Activated T-cell treated with anti-CD3 and anti-CD28 coated beads, Interleukin-2, amount 50 U/mL, for 24 hours (primary cell): ENCODE measurements around the gene PIGW.

Experiments used
- DNase-seq: peaks from one replicate; pipeline ENCODE4 v3.0.0-alpha.2; 2020
- H3K27ac Mint-ChIP-seq: 2 replicates; pipeline ENCODE4 v1.8.0; 2020; ENCODE audit warnings: mild to moderate bottlenecking, mixed read lengths
- H3K27me3 Mint-ChIP-seq: 2 replicates; pipeline ENCODE4 v1.8.0; 2020; ENCODE audit warnings: mixed read lengths
- H3K36me3 Mint-ChIP-seq: 2 replicates; pipeline ENCODE4 v1.8.0; 2020; ENCODE audit warnings: low read depth, mixed read lengths
- H3K4me1 Mint-ChIP-seq: 2 replicates; pipeline ENCODE4 v1.8.0; 2020; ENCODE audit warnings: low read depth, mixed read lengths
- H3K4me3 Mint-ChIP-seq: 2 replicates; pipeline ENCODE4 v1.8.0; 2020; ENCODE audit warnings: mild to moderate bottlenecking, moderate library complexity, mixed read lengths
- H3K9me3 Mint-ChIP-seq: 2 replicates; pipeline ENCODE4 v1.8.0; 2020; ENCODE audit warnings: mixed read lengths

PIGW gene, protein sequence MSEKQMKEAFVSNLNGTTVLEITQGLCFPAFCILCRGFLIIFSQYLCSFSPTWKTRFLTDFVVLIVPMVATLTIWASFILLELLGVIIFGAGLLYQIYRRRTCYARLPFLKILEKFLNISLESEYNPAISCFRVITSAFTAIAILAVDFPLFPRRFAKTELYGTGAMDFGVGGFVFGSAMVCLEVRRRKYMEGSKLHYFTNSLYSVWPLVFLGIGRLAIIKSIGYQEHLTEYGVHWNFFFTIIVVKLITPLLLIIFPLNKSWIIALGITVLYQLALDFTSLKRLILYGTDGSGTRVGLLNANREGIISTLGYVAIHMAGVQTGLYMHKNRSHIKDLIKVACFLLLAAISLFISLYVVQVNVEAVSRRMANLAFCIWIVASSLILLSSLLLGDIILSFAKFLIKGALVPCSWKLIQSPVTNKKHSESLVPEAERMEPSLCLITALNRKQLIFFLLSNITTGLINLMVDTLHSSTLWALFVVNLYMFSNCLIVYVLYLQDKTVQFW

DNA sequence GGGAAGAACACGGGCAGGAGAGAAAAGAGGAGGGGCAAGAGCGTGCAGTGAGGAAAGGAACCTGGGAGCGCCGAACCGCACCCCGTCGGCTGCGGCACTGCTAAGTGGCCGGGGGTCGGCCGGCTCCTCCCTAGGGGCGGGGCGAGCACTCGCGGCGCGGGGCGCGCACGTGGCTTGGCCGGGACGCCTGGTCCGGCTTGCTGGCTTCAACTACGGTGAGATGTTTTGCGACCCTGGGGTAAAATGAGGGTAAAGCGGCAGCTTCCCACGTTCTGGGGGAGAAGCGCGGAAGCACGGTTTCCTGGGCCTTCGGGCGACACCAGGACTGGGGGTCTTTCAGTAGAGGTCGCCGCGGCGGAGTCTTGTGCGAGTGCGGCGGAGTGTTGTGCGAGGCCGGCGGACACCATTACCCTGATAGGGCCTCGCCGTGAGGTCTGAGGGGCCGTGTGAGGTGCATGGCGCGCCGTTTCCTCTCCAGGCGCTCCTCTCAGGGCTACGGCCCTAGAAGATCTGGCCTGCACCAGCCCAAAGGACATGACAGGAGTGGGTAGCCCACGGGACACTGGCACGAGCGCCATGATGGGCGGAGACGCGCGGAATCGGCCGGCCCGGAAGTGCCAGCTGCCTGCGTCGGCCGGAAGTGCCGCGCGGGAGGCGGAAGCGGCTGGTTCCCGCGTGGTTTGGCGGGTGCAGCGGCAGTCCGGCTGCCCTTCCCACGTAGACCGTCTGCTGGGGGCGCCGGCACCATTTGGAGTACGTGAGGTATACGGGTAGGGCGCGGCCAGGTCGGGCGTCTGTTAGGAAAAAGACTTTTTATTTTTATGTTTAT, at the start of gene PIGW, which contains the start of gene MYO19:
Gene PIGW, plus strand, starts transcription at position 148 of the 829 bp plus-strand sequence. CDS start 2,115 bp downstream, outside the sequence.
Gene MYO19, minus strand, starts transcription at position 29 of the 829 bp plus-strand sequence. CDS start 2,330 bp downstream, outside the sequence.
- H3K9me3 Mint-ChIP-seq = no peaks in the 10 kb centered on the region
- H3K27ac Mint-ChIP-seq = peak within 1 kb of the TSS; percentile 100
- H3K4me1 Mint-ChIP-seq = peaks cover 55% of the 10 kb centered on the region
- peak within 1 kb of the TSS; percentile 98 for H3K4me3 Mint-ChIP-seq
- DNase-seq = peak; percentile 95
- H3K27me3 Mint-ChIP-seq = no peaks in the 10 kb centered on the region
- peaks cover 91% of the 10 kb centered on the region for H3K36me3 Mint-ChIP-seq

DNA sequence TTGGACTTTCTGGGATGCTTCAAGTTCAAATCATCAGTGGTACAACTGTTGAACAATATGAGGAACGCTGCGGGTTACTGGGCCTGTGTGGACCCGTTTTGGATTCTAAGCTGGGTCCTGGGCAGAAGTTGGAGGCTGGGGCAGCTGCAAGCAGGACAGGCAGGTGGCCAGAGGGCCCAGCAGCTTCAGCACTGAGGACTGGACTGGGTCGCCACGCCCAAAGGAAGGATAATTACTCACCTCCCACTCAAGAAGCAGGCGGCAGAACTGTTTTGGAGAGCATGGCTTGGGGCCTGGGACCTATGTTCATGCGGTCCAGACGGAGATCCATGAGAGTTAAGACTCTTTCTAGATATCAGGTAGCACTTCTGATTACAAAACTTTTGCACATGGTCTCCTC, 49.8 kb upstream of the PIGW start:
- Mint-ChIP-seq H3K4me1 (peaks cover 48% of the 10 kb centered on the region), H3K27ac (no peak overlapping the region), H3K27me3 (peaks cover 19% of the 10 kb centered on the region), H3K9me3 (no peaks in the 10 kb centered on the region), H3K36me3 (peaks cover 22% of the 10 kb centered on the region), H3K4me3 (peak overlapping the region; percentile 44)
- DNase-seq = no peak

DNA sequence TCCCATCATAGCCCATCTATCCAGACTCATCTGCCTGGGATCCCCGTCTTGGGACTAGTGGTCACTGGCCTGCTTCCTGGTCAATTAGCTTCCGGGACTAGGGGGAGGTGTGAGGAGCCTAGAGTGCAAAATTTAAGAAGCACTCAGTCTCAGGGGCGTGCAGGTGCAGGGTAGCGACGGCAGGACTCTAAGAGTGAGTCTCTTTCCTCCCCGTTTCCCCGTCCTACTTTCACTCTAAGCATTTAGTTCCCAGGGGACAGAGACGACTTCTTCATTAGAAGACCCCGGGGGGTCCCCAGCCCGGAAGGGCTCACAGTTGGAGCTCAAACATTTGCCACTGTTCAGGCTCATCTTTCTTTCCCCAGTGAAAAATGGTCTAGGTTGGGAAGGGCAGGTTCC, 49.0 kb upstream of the PIGW start:
- peak overlapping the region; percentile 98 for H3K4me3 Mint-ChIP-seq
- H3K9me3 Mint-ChIP-seq = no peaks in the 10 kb centered on the region
- H3K4me1 Mint-ChIP-seq = peaks cover 52% of the 10 kb centered on the region
- H3K27me3 Mint-ChIP-seq = peaks cover 15% of the 10 kb centered on the region
- no peak for DNase-seq
- H3K36me3 Mint-ChIP-seq = peaks cover 26% of the 10 kb centered on the region
- H3K27ac Mint-ChIP-seq = peak overlapping the region; percentile 99

DNA sequence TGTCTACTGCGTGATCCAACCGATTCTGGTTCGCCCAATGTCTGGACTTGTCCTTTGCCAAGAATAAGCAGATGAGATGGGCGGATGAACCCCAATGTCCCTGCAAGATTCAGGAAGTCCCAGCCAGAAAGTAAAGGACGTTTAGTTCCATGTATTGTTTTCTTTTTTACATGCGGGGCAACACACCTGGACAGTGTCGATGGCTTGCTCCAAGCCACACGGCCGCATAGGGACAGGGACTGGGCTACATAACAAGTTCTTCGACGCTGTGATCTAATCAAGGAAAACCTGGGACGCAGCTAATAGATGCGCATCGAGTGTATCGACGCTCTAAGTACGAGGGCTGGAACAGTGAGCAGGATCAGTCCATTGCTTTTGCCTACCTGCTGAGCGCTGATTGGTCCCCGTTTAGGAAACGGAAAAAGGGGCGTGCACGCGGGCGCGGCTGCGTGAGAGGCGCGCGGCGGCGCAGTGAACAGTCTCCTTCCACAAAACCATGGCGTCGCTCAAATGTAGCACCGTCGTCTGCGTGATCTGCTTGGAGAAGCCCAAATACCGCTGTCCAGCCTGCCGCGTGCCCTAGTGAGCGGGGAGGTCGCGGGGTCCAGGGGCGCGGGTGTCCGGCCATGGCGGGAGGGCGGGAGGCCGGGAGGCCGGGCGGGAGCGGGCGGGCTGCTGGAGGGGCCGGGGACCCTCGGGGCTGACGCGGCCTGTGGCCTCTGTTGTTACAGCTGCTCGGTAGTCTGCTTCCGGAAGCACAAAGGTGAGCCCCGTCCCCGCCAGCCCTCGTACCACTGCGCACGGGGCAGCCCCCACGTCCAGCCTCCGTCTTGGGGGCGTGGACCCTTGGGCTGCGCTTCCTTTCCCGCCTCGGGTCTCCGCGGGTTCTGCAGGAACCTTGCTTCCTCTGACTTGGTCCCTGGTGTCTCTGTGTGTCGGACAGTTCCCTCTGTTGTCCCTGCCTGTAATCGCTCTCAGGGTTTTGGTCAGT, 48.3 kb upstream of the PIGW start, which contains the start of gene ZNHIT3:
Gene ZNHIT3, plus strand, starts transcription at position 478 of the 991 bp plus-strand sequence. Its CDS starts 19 bp downstream, at position 497.
- H3K27ac Mint-ChIP-seq = peak within 1 kb of the TSS; percentile 99
- no peaks in the 10 kb centered on the region for H3K9me3 Mint-ChIP-seq
- H3K36me3 Mint-ChIP-seq = peaks cover 32% of the 10 kb centered on the region
- DNase-seq = peak; percentile 89
- H3K4me1 Mint-ChIP-seq = peaks cover 58% of the 10 kb centered on the region
- H3K4me3 Mint-ChIP-seq = peak within 1 kb of the TSS; percentile 98
- peaks cover 11% of the 10 kb centered on the region for H3K27me3 Mint-ChIP-seq

DNA sequence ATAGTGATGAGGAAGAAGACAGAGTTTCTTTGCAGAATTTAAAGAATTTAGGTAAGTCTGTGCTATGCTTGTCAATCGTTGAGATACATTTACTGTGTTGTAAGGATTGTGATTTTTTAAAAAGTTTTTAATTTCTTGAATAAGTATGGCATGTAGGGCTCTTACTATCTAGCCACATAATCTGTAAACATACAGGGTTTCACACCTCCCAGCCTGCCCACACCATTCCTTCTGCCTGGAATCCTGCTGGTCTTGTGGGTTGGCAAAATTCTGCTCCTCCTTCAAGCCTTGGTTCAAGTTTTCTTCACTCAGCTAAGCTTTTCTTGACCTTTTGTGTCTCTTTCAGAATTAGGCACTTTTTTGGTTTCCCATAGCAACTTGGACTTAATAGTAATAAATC, 40.8 kb upstream of the PIGW start:
- H3K36me3 Mint-ChIP-seq = peaks cover 92% of the 10 kb centered on the region
- H3K4me3 Mint-ChIP-seq = no peak overlapping the region
- DNase-seq = no peak
- H3K27ac Mint-ChIP-seq = peak overlapping the region; percentile 42
- no peaks in the 10 kb centered on the region for H3K9me3 Mint-ChIP-seq
- H3K4me1 Mint-ChIP-seq = peaks cover 33% of the 10 kb centered on the region
- H3K27me3 Mint-ChIP-seq = no peaks in the 10 kb centered on the region

DNA sequence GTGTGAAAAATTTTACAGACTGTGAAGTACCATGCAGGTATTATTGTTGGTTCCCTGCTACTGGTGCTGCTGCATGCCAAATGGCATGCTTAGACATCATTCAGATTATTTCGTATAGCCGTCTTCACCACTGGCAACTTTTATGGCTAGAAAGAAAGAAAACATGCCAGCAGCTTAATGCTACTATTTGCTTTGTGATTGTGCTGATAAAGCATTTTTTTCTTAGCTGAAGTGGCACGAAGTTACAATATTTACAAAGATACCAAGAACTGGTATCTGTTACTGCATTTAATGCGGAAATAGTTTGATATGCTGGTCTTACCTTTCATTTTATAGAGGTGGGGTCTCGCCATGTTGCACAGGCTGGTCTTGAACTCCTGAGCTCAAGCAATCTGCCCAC, 40.1 kb upstream of the PIGW start:
- Mint-ChIP-seq H3K27me3 (no peaks in the 10 kb centered on the region), H3K4me1 (peaks cover 25% of the 10 kb centered on the region), H3K4me3 (no peak overlapping the region), H3K27ac (peak overlapping the region; percentile 71), H3K36me3 (peaks cover 91% of the 10 kb centered on the region), H3K9me3 (no peaks in the 10 kb centered on the region)
- no peak for DNase-seq

DNA sequence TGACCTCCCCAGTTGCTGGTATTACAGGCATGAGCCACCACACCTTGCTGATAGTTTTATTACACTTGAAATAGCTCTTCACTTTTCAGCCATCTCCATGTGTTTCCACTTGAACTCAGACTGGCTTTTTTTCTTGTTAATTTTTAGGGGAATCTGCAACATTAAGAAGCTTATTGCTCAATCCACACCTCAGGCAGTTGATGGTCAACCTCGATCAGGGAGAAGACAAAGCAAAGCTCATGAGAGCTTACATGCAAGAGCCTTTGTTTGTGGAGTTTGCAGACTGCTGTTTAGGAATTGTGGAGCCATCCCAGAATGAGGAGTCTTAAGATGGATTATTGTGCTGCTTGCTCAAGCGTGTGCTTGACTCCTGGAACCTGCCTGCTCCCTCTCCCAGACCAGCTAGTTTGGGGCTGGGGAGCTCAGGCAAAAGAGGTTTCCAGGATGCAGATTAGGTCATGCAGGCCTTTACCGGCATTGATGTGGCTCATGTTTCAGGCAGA, 39.7 kb upstream of the PIGW start:
- H3K36me3 Mint-ChIP-seq = peaks cover 92% of the 10 kb centered on the region
- peak overlapping the region; percentile 71 for H3K27ac Mint-ChIP-seq

DNA sequence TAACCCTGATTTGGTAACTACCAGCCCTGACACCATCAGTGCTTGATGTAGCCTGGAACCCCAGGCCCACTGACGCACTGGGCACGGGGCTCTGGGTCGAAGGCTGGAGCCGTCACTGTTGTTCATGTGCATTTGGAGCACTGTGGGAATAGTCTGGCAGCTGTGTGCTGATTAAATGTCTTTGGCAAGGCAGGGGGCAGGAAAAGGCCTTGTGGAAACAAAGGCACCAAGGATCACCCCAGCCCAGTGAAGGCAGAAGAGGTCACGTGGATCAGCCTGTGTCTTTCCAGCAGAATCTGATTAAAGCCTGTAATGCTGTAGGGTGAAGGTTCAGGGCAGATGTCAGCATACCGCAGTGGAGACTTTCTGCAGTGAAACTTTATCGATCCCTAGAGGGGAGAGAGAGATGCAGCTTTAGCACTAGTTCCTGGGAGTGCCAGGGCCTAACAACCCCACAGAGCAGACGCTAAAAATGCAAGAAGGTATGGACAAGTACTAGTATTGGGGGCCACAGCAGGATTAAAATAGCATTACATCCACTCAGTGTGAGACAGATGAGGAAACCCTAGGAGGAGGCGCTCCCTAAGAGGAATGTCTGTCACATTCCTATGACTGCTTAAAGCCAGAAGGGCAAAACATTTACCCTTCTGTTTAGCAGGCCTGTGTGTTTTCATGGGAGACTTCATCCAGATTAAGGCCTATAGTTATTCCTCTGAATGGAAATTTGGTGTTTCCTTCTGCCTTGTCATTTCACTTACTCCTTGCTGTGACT, 38.6 kb upstream of the PIGW start:
- DNase-seq = no peak
- Mint-ChIP-seq H3K9me3 (no peaks in the 10 kb centered on the region), H3K36me3 (peaks cover 95% of the 10 kb centered on the region), H3K4me1 (peaks cover 15% of the 10 kb centered on the region), H3K4me3 (no peak overlapping the region), H3K27ac (peak overlapping the region; percentile 73), H3K27me3 (no peaks in the 10 kb centered on the region)

More for the DNA sequence above, 39.7 kb upstream of the PIGW start:
- Mint-ChIP-seq H3K9me3 (no peaks in the 10 kb centered on the region), H3K4me3 (no peak overlapping the region), H3K4me1 (peaks cover 22% of the 10 kb centered on the region), H3K27me3 (no peaks in the 10 kb centered on the region)
- no peak for DNase-seq

DNA sequence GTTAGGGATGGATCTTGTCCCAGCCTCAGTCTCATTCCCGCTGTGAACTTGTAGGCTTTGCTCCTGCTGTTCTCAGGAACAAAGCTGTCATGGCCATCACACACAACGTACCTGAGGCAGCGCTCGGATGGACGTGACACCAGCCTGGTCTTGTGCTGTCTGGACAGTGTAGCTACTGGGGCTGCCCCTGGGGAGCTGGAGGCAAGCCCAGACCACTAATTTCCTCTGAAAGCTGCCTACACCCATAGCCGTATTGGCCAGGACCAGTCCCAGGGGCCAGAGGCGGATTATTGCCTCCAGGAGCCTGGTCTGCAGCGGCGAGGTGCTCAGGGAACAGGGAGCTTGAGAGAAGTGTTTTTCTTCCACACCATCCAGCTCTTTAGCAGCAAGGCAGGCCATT, 36.6 kb upstream of the PIGW start:
- Mint-ChIP-seq H3K9me3 (no peaks in the 10 kb centered on the region), H3K27me3 (no peaks in the 10 kb centered on the region), H3K4me1 (peaks cover 4% of the 10 kb centered on the region), H3K36me3 (peaks cover 93% of the 10 kb centered on the region), H3K4me3 (no peak overlapping the region), H3K27ac (peak overlapping the region; percentile 74)
- DNase-seq = no peak

DNA sequence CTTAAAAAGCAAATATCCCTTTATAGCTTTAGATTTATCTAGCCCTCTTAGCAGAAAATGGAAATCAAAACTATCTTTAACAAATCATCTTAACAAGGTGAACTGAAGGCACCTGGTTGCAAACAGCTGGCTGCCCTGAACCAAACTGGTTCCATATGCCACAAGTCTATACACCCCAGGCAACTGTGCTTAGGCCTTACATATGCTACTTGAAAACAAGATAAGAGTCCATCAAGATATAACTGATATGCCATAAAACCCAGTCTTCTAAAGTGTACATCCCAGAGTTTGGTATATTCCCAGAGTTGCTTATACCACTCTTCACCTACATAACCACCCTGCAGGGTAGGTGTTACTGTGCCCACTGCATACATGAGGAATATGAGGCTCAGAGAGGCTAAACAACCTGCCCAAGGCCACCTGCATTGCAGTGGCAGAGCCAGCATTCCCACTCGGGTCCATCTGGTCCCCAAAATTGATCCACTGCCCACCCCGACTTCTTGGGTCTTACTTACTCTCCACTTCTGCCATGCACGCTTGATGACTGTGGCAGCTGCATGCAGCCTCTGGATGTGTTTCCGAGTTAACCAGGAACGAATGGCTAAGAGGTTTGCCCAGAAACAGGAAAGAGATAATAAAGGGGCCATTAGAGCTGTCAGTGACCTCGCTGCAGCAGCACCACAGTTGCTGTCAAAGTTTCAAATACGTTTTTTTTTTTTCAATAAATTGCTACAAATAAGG, 36.1 kb upstream of the PIGW start:
- peak overlapping the region; percentile 74 for H3K27ac Mint-ChIP-seq
- peaks cover 93% of the 10 kb centered on the region for H3K36me3 Mint-ChIP-seq
- DNase-seq = no peak

DNA sequence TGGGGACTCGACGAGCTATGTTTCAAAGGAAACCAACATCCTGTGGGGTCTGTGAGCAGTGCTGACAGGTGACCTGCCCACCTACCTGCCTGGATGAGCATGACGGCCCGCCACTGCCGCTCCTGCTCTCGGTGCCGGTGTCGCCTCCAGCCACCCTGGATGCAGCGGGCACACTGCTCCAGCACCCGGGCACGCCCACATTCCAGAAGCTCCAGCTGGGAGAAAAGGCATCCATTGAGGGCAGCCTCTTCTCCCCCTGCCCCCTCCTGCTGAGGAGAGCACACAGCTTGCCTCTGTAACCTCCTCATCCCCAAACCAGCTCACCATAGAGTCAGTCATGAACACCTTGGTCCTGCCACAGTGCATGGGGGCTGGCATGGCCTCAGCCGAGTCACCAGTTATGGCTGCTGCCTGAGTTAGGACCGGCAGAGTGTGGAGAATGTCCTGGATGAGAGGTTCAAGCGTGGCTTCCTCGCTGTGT, 34.0 kb upstream of the PIGW start:
- Mint-ChIP-seq H3K27ac (no peak overlapping the region), H3K4me3 (no peak overlapping the region), H3K9me3 (no peaks in the 10 kb centered on the region), H3K27me3 (no peaks in the 10 kb centered on the region), H3K36me3 (peaks cover 95% of the 10 kb centered on the region), H3K4me1 (peaks cover 8% of the 10 kb centered on the region)
- no peak for DNase-seq

More for the DNA sequence above, 36.1 kb upstream of the PIGW start:
- Mint-ChIP-seq H3K9me3 (no peaks in the 10 kb centered on the region), H3K27me3 (no peaks in the 10 kb centered on the region), H3K4me1 (peaks cover 9% of the 10 kb centered on the region), H3K4me3 (no peak overlapping the region)

DNA sequence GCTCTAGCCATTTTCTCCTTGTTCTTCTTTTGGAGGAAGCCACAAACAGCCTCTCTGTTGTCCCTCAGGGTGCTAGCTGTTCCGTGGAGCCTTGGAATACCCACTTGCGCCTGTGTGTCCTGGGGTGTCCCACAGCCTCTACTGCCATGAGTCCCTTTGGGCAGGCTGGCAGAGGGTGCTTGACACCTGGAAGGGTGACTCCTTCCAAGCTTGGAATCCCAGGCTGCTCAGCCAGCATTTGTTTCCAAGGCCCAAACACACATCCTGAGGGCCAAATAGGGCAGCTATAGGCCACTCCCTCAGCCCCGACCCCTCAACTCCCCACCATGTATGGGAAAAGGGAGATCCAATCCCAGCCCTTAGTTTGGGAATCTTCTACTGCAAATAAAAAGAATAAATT, 33.4 kb upstream of the PIGW start:
- peaks cover 95% of the 10 kb centered on the region for H3K36me3 Mint-ChIP-seq
- no peak overlapping the region for H3K27ac Mint-ChIP-seq
- DNase-seq = no peak
- H3K4me3 Mint-ChIP-seq = no peak overlapping the region
- peaks cover 8% of the 10 kb centered on the region for H3K4me1 Mint-ChIP-seq
- no peaks in the 10 kb centered on the region for H3K9me3 Mint-ChIP-seq
- H3K27me3 Mint-ChIP-seq = no peaks in the 10 kb centered on the region
